ENCODE measurements around the gene GOSR1. TPM values are rescaled to one million over a fixed set of nuclear protein-coding genes. Genes with fewer than 3 reads are reported as not detected.
A peak's percentile ranks its signal among the peaks of the same experiment; 100 is the strongest.
"Not testable (repeated sequence)": the region's sequence is repeated elsewhere in the genome, so short reads cannot be mapped to it uniquely, and the experiment has no call there.

Gene GOSR1
- total RNA-seq, 6 experiments from 2014 or later, result 20.0 to 33.7 (median 27.1) TPM

DNA sequence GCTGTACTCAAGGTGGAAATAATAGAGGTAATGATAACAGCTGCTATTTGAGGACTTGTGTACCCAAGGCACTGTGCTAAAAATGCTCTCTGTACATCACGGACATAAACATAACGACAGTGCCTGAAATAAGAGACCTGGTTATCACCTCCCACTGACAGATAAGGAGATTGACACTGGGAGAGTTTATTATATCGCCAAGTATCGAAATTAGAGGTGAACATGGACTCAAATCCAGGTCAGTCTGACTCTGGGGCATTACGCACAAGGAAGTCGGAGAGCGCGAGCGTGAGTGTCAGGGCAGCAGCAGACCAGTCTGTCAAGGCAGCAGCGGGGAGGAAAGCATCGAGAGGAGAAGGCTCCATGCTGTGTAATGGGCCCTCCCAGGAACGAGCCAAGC lies 57.1 kb downstream of the GOSR1 start:
- Histone ChIP-seq H3K27me3 (no peaks in the 10 kb centered on the region), H3K4me3 (no peak overlapping the region), H3K4me1 (no peaks in the 10 kb centered on the region), H3K36me3 (no peaks in the 10 kb centered on the region), H3K27ac (no peak overlapping the region), H3K9me3 (no peaks in the 10 kb centered on the region)
- no peak for DNase-seq
- 82% methylated on average over 6 of the region's 12 CpGs for whole genome bisulfite sequencing (ENCODE audit: insufficient coverage, low coverage, low lambda C conversion rate, missing lambda C conversion rate)
- no peak for ATAC-seq
- TF ChIP-seq POLR2A (IDR thresholded peaks at IDR 0.05), result no peak
- TF ChIP-seq, protein P1, sequence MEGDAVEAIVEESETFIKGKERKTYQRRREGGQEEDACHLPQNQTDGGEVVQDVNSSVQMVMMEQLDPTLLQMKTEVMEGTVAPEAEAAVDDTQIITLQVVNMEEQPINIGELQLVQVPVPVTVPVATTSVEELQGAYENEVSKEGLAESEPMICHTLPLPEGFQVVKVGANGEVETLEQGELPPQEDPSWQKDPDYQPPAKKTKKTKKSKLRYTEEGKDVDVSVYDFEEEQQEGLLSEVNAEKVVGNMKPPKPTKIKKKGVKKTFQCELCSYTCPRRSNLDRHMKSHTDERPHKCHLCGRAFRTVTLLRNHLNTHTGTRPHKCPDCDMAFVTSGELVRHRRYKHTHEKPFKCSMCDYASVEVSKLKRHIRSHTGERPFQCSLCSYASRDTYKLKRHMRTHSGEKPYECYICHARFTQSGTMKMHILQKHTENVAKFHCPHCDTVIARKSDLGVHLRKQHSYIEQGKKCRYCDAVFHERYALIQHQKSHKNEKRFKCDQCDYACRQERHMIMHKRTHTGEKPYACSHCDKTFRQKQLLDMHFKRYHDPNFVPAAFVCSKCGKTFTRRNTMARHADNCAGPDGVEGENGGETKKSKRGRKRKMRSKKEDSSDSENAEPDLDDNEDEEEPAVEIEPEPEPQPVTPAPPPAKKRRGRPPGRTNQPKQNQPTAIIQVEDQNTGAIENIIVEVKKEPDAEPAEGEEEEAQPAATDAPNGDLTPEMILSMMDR (IDR thresholded peaks at IDR 0.05), result no peak
- intact Hi-C loops (cut with DNase I), result no loop called here

DNA sequence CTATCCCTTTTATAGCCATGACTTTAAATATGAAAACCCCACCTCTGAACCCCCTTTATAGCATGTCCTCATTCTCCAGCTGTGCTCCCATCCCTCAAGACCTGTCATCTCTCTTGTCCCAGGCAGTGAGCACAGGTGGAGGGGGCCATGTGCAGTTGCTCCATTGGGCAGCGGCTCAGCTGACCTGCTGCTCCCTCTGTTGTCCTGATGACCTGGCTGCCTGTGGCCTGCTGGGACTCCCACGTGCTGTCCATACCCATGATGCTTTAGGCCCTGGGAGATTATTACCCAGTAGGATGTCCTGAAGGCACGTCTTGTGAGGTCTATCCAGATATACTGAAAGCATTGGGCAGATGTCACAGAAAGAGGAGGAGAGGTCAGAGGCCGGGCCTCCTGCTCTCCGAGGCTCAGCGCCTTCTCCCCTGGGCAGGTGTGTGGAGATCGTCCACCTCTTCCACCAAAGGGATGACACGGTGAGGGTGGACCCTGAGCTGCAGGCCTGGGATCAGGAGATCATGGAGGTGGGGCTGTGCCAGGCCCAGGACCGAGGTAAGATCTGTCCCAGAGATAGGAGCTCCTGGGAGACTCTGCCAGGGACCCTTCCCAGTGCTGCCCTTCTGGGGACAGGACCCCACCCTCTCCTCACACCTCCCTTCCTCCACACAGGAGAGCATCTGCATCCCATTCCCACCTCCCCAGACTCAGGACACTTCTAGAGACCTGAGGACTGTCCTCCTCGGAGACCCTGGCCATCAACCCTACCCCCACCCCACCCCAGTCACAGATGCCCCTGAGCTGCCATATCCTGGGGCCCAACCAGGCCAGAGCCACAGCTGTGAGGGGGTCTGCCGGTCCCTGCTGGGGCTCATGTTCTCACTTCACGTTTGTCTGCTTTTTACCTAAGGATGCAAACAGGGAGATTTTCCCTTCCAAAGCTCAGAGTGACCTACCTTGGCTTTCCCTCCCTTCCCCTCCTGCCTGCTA lies 58.0 kb downstream of the GOSR1 start:
- peak in 1 of 4 donors; percentile 35 for ATAC-seq
- Histone ChIP-seq H3K27ac (no peak overlapping the region), H3K9me3 (no peaks in the 10 kb centered on the region), H3K4me1 (no peaks in the 10 kb centered on the region), H3K4me3 (no peak overlapping the region), H3K27me3 (no peaks in the 10 kb centered on the region), H3K36me3 (no peaks in the 10 kb centered on the region)
- DNase-seq, result no peak
- intact Hi-C loops (cut with DNase I), result no loop called here
- 73% methylated on average over 4 of the region's 12 CpGs for WGBS (ENCODE audit: insufficient coverage, low coverage, low lambda C conversion rate, missing lambda C conversion rate)
- TF ChIP-seq, protein P1 (IDR thresholded peaks at IDR 0.05), result no peak
- TF ChIP-seq POLR2A (IDR thresholded peaks at IDR 0.05), result no peak

DNA sequence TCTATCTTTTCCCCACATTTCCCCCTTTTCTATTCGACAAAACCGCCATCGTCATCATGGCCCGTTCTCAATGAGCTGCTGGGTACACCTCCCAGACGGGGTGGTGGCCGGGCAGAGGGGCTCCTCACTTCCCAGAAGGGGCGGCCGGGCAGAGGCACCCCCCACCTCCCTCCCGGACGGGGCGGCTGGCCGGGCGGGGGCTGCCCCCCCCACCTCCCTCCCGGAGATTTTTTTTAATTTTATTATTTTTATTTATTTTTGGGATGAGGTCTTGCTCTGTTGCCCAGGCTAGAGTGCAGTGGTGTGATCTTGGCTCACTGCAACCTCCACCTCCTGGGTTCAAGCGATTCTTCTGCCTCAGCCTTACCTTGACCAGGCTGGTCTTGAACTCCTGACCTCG lies 59.6 kb downstream of the GOSR1 start:
- H3K36me3 ChIP-seq; H3K4me3 ChIP-seq; ATAC-seq; DNase-seq; intact Hi-C loops (cut with DNase I); H3K9me3 ChIP-seq; H3K4me1 ChIP-seq; H3K27ac ChIP-seq; H3K27me3 ChIP-seq: not testable (repeated sequence)
- 94% methylated on average over 6 of the region's 16 CpGs for WGBS (ENCODE audit: insufficient coverage, low coverage, low lambda C conversion rate, missing lambda C conversion rate)

DNA sequence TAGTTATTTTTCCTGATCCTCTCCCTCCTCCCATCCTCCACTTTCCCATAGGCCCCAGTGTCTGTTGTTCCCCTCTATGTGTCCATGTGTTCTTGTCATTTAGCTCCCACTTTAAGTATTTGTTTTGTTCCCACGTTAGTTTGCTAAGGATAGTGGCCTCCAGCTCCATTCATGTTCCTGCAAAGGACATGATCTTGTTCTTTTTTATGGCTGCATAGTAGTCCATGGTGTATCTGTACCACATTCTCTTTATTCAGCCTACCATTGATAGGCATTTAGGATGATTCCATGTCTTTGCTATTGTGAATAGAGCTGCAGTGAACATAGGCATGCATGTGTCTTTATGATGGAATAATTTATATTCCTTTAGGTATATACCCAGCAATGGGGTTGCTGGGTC lies 60.5 kb downstream of the GOSR1 start:
- 80% methylated on average over 1 of the region's 1 CpG for WGBS (ENCODE audit: insufficient coverage, low coverage, low lambda C conversion rate, missing lambda C conversion rate)
- H3K4me3 ChIP-seq, result not testable (repeated sequence)

DNA sequence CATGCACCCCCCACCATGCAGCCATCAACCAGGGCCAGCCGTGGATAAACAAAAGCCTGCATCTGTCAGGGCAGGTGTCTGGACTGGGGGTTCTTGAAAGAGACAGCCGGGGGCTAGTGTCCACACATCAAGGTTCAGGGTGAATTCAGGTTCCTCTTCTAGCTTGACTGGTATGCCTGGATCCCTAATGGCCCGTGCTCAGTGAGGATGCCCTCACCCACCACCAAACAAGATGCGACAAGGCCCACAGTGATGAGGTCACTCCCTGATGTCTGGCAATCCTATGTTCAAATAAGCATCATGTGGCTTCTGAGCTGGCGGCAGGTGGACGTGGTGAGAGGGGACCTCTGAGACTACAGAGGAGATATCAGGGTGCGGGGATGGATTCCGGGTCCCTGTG lies 64.6 kb downstream of the GOSR1 start:
- TF ChIP-seq POLR2A (IDR thresholded peaks at IDR 0.05), result no peak
- TF ChIP-seq, protein P1 (IDR thresholded peaks at IDR 0.05), result no peak
- H3K27me3 ChIP-seq, result no peaks in the 10 kb centered on the region
- DNase-seq (no peak), ATAC-seq (no peak)
- no peak overlapping the region for H3K27ac ChIP-seq
- H3K36me3 ChIP-seq, result no peaks in the 10 kb centered on the region
- no peaks in the 10 kb centered on the region for H3K4me1 ChIP-seq
- no peaks in the 10 kb centered on the region for H3K9me3 ChIP-seq
- intact Hi-C loops (cut with DNase I), result no loop called here
- H3K4me3 ChIP-seq, result no peak overlapping the region
- WGBS (ENCODE audit: insufficient coverage, low coverage, low lambda C conversion rate, missing lambda C conversion rate), result 89% methylated on average over 1 of the region's 8 CpGs

More for the DNA sequence above, 60.5 kb downstream of the GOSR1 start:
- H3K4me1 ChIP-seq; H3K27me3 ChIP-seq; H3K36me3 ChIP-seq; intact Hi-C loops (cut with DNase I); ATAC-seq; DNase-seq; H3K27ac ChIP-seq; H3K9me3 ChIP-seq: not testable (repeated sequence)

Data from right lobe of liver (tissue), 6 donors.